Esophagus squamous epithelium (tissue), 5 donors: ENCODE results near the gene ACTR5. TPM values are rescaled to one million over a fixed set of nuclear protein-coding genes. Genes with fewer than 3 reads are reported as not detected.

ENCODE experiments used
- DNase-seq: peaks from one replicate; lab custom pipeline; 2025; lab: John Stamatoyannopoulos, UW
- H3K27ac ChIP-seq, 4 donors: fragments of 200-600 bp; sonication (generic); one replicate each; pipeline ENCODE4 v1.5.1; 2016 to 2019; ENCODE audit warnings: mild to moderate bottlenecking in 1 of 4
- H3K27me3 ChIP-seq, 4 donors: fragments of 200-600 bp; sonication (generic); 1 replicate in 3 of 4; 2 replicates in 1 of 4; pipeline versions ENCODE4 v1.5.1 to v1.6.0; 2017 to 2021; ENCODE audit warnings: antibody characterized with exemption in 1 of 4
- H3K36me3 ChIP-seq, 3 donors: fragments of 200-600 bp; sonication (generic); one replicate each; pipeline ENCODE4 v1.5.1; 2016 to 2019
- H3K4me1 ChIP-seq, 3 donors: fragments of 200-600 bp; sonication (generic); one replicate each; pipeline ENCODE4 v1.5.1; 2017 to 2019
- H3K4me3 ChIP-seq, 4 donors: fragments of 200-600 bp; sonication (generic); 1 replicate in 3 of 4; 2 replicates in 1 of 4; pipeline ENCODE4 v1.5.1; 2016 to 2019; ENCODE audit warnings: mild to moderate bottlenecking in 2 of 4, moderate library complexity in 1 of 4
- H3K9me3 ChIP-seq, 3 donors: fragments of 200-600 bp; sonication (generic); one replicate each; pipeline ENCODE4 v1.5.1; 2016 to 2019
- POLR2A ChIP-seq, 4 donors: fragments of 450-650 bp; IDR thresholded peaks; one replicate each; pipeline ENCODE4 v1.6.1; 2017; ENCODE audit warnings: antibody characterized with exemption in 4 of 4, mild to moderate bottlenecking in 4 of 4, moderate library complexity in 3 of 4
- WGBS, 2 donors: methylation state at CpG; one replicate each; pipeline ENCODE4 v1.1.5; 2018; 5-methylcytosine and 5-hydroxymethylcytosine counted together
- intact Hi-C: fragments of 100-400 bp; cut with DNase I; formaldehyde crosslinking; loops from one replicate; pipeline ENCODE4 v1.15.0; 2022
- total RNA-seq, 4 donors: library from RNA; depleted of rRNA; stranded (reverse); fragments of >200 nt; gene quantifications; one replicate each; pipeline ENCODE4 v1.1.0, GENCODE V29; 2016
- TF ChIP-seq, protein P1 (sequence below), 6 experiments: fragments of 450-650 bp in 4 of 6; fragments of 200-600 bp in 2 of 6; sonication (generic) in 2 of 6; IDR thresholded peaks; one replicate each; pipeline ENCODE4 v1.5.1; 2016 to 2019; ENCODE audit warnings: antibody characterized with exemption in 6 of 6, mild to moderate bottlenecking in 4 of 6, moderate library complexity in 4 of 6
- donor health status: DM: yes; HTN: yes; CAD: no.

The ACTR5 gene
- total RNA-seq, 4 donors from 2014 or later: 7.0 to 12.2 (median 8.9) TPM

DNA sequence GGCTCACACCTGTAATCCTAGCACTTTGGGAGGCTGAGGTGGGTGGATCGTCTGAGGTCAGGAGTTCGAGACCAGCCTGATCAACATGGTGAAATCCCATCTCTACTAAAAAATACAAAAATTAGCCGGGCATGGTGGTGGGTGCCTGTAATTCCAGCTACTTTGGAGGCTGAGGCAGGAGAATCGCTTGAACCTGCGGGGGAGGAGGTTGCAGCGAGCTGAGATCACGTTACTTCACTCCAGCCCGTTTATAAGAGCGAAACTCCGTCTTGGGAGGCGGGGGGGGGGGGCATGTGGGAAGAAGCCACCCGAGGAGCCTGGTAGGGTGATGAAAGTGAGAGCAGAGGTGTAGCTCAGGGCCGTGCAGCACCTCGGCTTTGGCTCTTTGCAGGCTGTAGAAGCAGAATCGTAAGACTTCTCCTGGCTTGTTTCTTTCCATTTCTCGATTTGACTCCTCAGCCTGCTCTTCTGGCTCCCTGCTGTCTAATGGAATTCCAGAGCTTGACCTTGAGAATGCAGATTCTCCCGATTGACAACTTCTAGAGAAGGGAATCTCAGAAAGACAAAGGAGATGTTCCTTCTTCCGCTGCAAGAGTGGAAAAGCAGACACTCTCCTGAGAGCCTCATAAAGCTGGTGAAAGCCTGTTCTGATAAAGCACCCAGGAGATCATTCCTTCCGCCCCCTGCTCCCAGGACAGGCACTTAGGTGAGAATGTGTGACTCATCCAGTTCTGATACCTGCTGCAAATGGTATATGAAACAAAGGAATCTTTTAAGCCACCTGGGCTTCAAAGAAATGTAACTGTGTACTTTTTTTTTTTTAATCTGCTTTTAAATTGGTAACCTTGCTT lies 31.2 kb downstream of the ACTR5 start:
- Histone ChIP-seq H3K27ac (no peak overlapping the region), H3K4me3 (no peak overlapping the region), H3K36me3 (peaks cover 0 to 31% (median 0%) of the 10 kb centered on the region in 3 donors), H3K27me3 (no peaks in the 10 kb centered on the region), H3K4me1 (peaks cover 0 to 6% (median 0%) of the 10 kb centered on the region in 3 donors), H3K9me3 (no peaks in the 10 kb centered on the region)
- 52 to 63% methylated on average over 16 to 17 of the region's 19 CpGs for WGBS, 2 donors
- no peak for TF ChIP-seq POLR2A (IDR thresholded peaks at IDR 0.05)
- TF ChIP-seq, protein P1, sequence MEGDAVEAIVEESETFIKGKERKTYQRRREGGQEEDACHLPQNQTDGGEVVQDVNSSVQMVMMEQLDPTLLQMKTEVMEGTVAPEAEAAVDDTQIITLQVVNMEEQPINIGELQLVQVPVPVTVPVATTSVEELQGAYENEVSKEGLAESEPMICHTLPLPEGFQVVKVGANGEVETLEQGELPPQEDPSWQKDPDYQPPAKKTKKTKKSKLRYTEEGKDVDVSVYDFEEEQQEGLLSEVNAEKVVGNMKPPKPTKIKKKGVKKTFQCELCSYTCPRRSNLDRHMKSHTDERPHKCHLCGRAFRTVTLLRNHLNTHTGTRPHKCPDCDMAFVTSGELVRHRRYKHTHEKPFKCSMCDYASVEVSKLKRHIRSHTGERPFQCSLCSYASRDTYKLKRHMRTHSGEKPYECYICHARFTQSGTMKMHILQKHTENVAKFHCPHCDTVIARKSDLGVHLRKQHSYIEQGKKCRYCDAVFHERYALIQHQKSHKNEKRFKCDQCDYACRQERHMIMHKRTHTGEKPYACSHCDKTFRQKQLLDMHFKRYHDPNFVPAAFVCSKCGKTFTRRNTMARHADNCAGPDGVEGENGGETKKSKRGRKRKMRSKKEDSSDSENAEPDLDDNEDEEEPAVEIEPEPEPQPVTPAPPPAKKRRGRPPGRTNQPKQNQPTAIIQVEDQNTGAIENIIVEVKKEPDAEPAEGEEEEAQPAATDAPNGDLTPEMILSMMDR (IDR thresholded peaks at IDR 0.05): no peak
- no peak for DNase-seq
- intact Hi-C loops: no loop called here

DNA sequence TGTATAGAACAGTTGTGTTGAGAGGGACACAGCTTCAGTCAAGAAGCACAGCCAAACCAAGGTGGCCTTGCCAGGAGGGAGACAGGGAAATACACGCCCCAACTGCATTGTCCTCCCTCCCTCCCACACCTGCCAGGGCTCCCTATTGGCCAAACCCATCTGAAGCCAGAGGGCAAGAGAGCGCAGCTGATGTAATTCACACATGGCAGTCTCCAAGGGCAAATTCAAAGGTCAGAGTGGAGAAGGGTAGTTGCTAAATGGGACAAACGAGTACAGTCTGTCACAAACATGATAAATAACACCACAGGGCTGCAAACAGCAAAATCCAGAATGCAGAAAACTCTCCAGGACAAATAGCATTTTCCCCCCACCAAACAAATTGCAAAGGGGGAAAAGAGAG lies 34.0 kb downstream of the ACTR5 start:
- no peak for DNase-seq
- WGBS, 2 donors: 42 to 71% methylated on average over 3 of the region's 3 CpGs
- intact Hi-C loops: no loop called here

DNA sequence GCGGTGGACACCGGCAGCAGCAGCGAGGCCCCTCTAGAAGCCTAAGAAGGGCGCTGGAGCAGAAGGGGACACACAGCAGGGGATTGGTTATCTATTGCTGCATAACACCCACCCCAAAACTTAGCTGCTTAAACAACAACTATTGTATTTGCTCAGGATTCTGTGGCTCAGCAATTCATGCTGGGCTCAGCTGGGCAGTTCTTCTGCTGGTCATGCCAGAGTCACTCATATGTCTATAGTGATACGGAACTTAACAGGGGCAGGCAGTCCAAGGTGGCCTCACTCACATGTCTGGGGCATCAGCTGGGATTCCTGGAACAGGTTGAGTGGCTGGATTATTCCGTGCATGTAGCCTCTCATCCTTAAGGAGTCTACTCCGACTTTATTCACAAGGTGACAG lies 39.6 kb downstream of the ACTR5 start:
- WGBS, 2 donors: 69 to 82% methylated on average over 5 to 7 of the region's 7 CpGs
- H3K4me1 ChIP-seq: peaks cover 0 to 10% (median 5%) of the 10 kb centered on the region in 3 donors
- no peak for TF ChIP-seq POLR2A (IDR thresholded peaks at IDR 0.05)
- TF ChIP-seq, protein P1 (IDR thresholded peaks at IDR 0.05): no peak
- DNase-seq: no peak
- no peaks in the 10 kb centered on the region for H3K36me3 ChIP-seq
- H3K4me3 ChIP-seq: no peak overlapping the region
- H3K9me3 ChIP-seq: peaks cover 0 to 6% (median 0%) of the 10 kb centered on the region in 3 donors
- no peak overlapping the region for H3K27ac ChIP-seq
- peaks cover 0 to 6% (median 0%) of the 10 kb centered on the region in 4 donors for H3K27me3 ChIP-seq
- intact Hi-C loops: no loop called here

More for the DNA sequence above, 34.0 kb downstream of the ACTR5 start:
- Histone ChIP-seq H3K27me3 (no peaks in the 10 kb centered on the region), H3K9me3 (no peaks in the 10 kb centered on the region), H3K4me1 (peaks cover 0 to 6% (median 0%) of the 10 kb centered on the region in 3 donors), H3K36me3 (peaks cover 0 to 5% (median 0%) of the 10 kb centered on the region in 3 donors), H3K27ac (no peak overlapping the region), H3K4me3 (no peak overlapping the region)
- no peak for TF ChIP-seq POLR2A (IDR thresholded peaks at IDR 0.05)

DNA sequence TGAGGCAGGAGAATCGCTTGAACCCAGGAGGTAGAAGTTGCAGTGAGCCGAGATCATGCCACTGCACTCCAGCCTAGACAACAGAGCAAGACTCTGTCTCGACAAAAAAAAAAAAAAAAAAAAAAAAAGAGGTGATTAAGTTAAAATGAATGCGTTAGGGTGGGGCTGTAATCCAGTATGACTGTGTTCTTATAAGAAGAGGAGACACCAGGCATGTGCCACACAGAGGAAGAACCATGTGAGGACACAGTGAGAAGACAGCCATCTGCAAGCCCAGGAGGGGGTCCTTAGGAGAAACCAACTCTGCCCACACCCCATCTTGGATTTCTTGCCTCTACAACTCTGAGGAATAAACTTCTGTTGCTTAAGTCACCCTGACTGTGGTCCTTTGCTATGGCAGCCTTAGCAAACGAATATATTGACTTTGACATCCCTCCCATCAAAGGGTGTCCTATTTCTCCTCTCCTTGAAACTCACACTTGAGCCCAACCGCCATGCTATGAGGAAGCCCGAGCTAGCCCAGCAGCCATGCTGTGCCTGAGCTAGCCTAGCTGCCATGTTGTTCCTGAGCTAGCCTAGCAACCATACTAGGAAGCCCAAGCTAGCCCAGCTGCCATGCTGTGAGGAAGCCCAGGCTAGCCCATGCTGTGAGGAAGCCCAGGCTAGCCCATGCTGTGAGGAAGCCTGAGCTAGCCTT lies 41.4 kb downstream of the ACTR5 start:
- intact Hi-C loops: no loop called here
- Histone ChIP-seq H3K27ac (peak overlapping the region in 1 of 4 donors; percentile 29), H3K4me3 (no peak overlapping the region), H3K9me3 (peaks cover 0 to 6% (median 0%) of the 10 kb centered on the region in 3 donors), H3K27me3 (peaks cover 0 to 6% (median 0%) of the 10 kb centered on the region in 4 donors), H3K36me3 (no peaks in the 10 kb centered on the region), H3K4me1 (peaks cover 0 to 10% (median 5%) of the 10 kb centered on the region in 3 donors)
- TF ChIP-seq POLR2A (IDR thresholded peaks at IDR 0.05): no peak
- TF ChIP-seq, protein P1 (IDR thresholded peaks at IDR 0.05): no peak
- WGBS, 2 donors: 46 to 69% methylated on average over 7 of the region's 7 CpGs
- no peak for DNase-seq

DNA sequence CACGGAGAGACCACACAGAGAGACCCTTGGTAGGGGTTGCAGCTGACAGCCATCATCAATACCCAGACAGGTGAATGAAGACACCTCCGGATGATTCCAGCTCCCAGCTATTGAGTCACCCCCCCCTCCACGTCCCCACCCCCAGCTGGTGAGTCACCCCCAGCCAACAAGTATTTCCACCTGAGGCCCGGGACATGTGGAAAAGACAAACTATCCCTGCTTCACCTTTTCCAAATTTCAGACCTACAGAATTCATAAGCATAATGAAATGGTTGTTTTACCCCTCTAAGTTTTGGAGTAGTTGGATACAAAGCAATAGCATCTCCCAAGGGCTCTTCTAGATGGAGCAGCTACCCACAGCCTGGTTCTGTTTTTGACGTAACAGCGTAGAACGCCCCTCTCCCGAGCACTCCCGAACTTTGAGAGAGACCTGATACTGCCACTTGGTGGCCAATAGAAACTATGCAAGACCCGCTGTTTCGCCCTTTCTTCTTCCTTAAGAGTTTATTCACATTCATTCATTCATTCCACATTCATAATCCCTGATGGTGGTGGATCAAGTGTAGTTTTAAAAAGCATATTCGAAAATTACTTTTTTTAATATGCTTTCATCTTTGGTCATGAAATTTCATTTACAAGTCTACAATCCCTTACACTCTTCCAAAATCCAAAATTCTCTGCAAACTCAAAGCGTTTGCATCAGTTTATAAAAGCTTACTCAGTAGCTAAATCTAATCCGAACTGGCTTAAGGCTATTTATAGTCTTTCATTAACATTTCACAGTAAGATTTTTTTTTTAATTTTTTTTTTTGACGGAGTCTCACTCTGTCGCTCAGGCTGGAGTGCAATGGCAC lies 42.2 kb downstream of the ACTR5 start:
- Histone ChIP-seq H3K9me3 (peaks cover 0 to 6% (median 0%) of the 10 kb centered on the region in 3 donors), H3K27ac (no peak overlapping the region), H3K4me3 (no peak overlapping the region), H3K4me1 (peaks cover 0 to 10% (median 5%) of the 10 kb centered on the region in 3 donors), H3K36me3 (no peaks in the 10 kb centered on the region), H3K27me3 (peaks cover 0 to 6% (median 0%) of the 10 kb centered on the region in 4 donors)
- no peak for DNase-seq
- TF ChIP-seq, protein P1 (IDR thresholded peaks at IDR 0.05): peak; percentile 33 to 82 (median 54)
- TF ChIP-seq POLR2A (IDR thresholded peaks at IDR 0.05): no peak
- WGBS, 2 donors: 25 to 39% methylated on average over 12 to 13 of the region's 16 CpGs
- intact Hi-C loops: no loop called here
